NCI-H2107 treated with DMSO at 0.1 percent for 48 hours (cell line): ENCODE results near the gene ATG2B.
A peak's percentile ranks its signal among the peaks of the same experiment; 100 is the strongest.

Source experiments
- DNase-seq: peaks from one replicate; lab custom pipeline; 2025; ENCODE audit not compliant: unreplicated experiment; lab: John Stamatoyannopoulos, UW

Gene ATG2B

DNA sequence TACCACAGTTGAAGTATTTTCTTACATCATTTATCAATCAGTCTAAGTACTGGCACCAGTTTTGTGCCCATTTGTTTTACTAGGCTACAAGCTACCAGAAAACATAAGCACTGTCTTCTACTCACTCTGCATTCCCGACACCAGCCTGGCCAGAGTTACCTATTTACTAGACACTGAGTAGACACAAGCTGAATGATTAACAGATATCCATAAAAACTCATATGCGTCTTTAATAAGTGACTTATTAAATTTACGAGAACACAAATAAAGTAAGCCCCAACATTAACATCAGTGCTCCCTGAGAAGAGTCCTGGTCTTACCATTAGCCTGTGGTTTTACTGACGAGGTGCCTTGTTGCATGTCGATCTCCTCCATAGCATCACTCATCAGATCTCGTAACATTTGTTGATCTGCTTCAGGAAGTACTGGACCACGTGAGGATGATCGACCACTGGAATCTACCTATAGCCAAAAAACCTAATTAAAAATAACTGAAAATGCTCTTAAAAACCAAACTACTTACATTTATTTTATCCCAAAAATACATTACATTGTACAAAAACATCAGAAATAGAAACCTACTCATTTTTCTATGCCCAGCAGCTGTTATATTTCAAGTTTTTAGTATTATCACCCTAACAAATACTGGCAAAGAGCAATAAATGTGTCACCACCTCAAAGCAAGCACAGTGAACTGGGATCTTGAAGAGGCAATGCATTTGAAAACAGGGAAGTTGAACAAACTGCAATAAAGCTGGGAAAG is 53.8 kb downstream of the ATG2B start:
- DNase-seq: no peak

DNA sequence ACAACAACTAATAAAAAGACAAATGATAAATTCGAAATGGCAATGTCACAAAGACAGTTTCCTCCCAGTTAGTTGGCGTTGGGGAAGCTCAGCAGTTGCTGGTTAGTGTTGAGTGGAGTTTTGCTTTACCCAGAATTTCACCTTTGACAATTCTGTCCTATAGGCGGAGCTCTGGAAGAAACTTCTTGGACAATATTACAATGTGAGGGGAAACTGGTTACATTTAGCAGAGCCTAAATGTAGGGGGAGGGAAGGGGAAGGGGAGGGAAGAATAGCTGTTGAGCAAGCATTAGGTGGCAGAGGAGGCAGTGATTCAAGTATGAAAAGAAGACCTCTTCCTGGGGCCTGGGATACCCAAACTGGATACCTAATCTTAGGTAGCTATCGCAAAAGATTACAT is 55.7 kb downstream of the ATG2B start:
- no peak for DNase-seq

- DNase-seq: no peak
These were observed 58.2 kb downstream of the ATG2B start for GRCh38 chr14:96304956-96305355.

- DNase-seq: no peak
These were observed 59.2 kb downstream of the ATG2B start for GRCh38 chr14:96303981-96304380.

- DNase-seq: no peak
These were observed 63.7 kb downstream of the ATG2B start for GRCh38 chr14:96299441-96299840.

DNA sequence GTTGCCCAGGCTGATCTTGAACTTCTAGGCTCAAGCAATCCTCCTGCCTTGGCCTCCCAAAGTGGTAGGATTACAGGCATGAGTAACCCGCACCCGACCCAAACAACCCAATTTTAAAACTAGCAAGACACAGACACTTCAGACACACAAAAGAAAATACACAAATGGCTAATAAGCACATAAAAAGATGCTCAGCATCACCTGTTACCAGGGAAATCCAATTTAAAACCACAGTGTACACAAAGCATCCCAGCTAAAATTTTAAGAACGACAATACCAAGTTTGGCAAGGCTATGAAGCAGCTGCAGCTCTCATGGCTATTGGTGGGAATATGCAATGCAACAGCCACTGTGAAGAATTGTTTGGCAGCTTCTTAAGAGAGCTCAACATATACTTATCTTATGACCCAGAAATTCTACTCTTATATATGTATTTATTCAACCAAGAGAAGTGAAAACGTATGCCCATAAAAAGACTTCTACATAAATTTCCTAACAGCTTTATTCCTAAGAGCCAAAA is 65.1 kb downstream of the ATG2B start:
- DNase-seq: no peak

- peak; percentile 39 for DNase-seq
These were observed 66.1 kb downstream of the ATG2B start for GRCh38 chr14:96297000-96297399.

DNA sequence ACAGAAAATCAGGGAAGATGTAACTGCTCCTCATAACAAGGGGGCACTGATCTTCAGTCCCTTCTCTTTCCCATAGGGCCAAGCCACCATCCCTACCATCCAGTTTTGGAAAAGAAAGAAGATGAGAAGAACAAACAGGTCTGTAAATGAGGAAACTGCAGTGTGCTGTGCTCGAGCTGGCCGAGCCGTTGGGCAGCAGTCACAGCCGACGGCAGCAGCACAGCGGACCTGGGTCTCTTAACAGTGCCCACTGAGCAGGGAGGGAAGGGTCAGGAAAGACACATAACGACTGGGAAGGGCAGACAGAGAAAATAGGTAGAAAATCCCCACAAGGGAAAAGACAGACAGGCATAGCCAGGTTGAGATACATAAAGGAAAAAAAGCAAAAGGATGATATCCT is 68.9 kb downstream of the ATG2B start:
- DNase-seq: no peak

GRCh38 chr14:96287856-96288255 is 75.3 kb downstream of the ATG2B start:
- DNase-seq: no peak

GRCh38 chr14:96286251-96286650 is 76.9 kb downstream of the ATG2B start:
- no peak for DNase-seq

DNA sequence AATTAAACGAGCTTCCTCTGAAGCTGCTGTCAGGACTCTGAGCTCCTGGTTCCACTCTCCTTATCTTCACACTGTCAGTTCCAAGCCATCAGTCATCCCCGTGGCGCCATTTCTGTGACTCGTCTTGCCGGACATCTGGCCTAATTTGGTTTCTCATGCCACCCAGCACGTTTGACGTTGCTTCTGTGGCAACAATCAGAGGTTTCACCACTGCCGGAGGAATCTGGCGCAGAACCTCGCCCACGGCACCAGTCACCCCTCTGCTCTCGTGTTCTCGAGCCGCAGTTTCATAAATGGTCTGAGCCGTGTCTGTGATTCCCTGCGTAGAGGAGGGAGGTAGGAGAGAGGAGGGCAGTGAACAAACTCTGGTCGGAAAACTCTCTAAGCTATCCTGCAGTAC is 77.5 kb downstream of the ATG2B start:
- DNase-seq: no peak

GRCh38 chr14:96284430-96284829 is 78.7 kb downstream of the ATG2B start:
- DNase-seq: no peak

- DNase-seq: no peak
These were observed 79.1 kb downstream of the ATG2B start for GRCh38 chr14:96284008-96284407.

- no peak for DNase-seq
These were observed 81.7 kb downstream of the ATG2B start for GRCh38 chr14:96281486-96281885.

DNA sequence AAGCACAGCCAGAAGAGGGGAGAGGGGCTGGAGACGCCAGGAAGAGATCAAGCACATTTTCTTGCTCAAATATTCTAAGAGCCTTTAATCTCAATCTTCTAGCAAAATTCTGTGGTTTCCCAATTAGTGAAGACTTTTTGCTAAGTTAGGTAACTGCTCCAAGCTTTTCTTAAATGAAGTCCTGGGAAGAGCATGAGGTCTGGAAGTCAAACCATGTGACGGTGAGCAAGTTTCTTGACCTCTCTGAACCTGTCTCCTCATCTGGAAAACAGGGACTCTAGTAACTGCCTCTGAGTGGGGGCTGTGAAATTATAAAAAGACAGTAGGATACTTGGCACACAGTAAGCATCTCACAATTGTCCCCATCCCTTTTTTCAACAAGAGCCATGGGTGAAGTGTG is 83.0 kb downstream of the ATG2B start:
- DNase-seq: no peak

DNA sequence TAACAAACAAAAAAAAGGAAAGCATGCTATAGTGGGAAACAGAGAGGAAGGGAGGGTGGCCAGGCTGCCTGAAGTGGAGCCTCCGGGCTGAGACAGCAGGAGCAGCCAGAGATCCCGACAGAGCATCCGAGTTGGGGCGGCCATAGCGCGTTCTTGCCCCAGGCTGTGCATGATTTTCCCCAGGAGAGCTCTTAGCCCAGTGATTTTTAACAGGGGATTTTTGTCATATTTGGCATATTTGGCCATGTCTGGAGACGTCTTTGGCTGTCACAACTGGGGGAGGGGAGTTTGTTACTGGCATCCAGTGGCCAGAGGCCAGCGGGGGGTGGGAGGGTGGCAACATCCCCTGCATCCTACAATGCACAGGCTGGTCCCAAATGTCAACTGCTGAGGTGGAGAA is 83.6 kb downstream of the ATG2B start:
- no peak for DNase-seq

GRCh38 chr14:96277890-96278289 is 85.3 kb downstream of the ATG2B start:
- DNase-seq: no peak

GRCh38 chr14:96275177-96276112 is 87.7 kb downstream of the ATG2B start:
- DNase-seq: peak; percentile 54

DNA sequence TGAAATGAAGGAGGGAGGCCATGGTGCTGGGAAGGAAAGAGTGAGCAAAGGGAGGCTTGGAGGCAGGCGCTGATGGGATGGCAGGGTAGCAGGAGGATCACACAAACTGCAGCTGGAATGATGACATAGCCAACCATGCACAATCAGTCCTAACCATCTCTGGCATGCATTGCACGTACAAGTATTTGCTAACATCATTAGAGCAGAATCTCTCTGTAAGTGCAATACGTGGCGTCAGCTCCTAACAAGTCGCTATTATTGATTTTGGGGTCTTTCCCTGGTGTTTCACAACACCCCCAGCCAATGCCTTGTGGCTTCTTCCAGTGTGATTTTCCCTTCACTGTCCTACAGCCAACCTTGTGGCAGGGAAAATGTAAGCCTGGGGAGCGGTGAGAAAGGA is 88.6 kb downstream of the ATG2B start:
- DNase-seq: no peak

GRCh38 chr14:96274122-96274521 is 89.0 kb downstream of the ATG2B start:
- DNase-seq: no peak

DNA sequence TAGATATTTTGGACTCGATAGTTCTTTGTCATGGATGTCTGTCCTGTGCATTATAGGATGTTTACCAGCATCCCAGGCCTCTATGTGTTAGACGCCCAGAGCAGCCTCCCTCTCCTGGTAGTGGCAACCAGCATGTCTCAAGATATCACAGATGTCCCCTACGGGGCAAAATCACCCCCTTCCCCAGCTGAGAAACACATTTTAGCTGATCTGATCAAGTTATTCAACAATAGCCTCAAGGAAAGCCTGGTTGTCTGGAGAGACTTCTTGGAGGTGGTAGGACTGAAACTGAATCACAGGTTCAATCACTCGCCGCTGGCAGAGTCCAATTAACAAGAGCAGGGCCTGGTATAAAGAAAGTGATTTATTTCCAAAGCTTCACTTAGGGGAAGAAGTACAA is 89.5 kb downstream of the ATG2B start:
- no peak for DNase-seq
